K562 (cell line): ENCODE measurements around the gene BIRC6. TPM values are rescaled to one million over a fixed set of nuclear protein-coding genes. Genes with fewer than 3 reads are reported as not detected.
A peak's percentile ranks its signal among the peaks of the same experiment; 100 is the strongest.

Source experiments
- CAMTA2 ChIP-seq: fragments of 250-450 bp; sonication (Bioruptor Pico); conservative IDR thresholded peaks from 2 replicates; pipeline ENCODE4 v1.5.1; 2022
- GTF2B ChIP-seq: IDR thresholded peaks from 2 replicates; pipeline ENCODE4 v1.6.1; 2011; ENCODE audit not compliant: insufficient read length; ENCODE audit errors: extremely low read depth
- HNRNPK ChIP-seq: fragments of 200-400 bp; formaldehyde crosslinking; IDR thresholded peaks from one replicate; pipeline ENCODE4 v1.6.1; 2018; ENCODE audit warnings: mild to moderate bottlenecking, low read depth, low read length; ENCODE audit not compliant: poor library complexity, severe bottlenecking
- NFATC3 ChIP-seq: fragments of 450-650 bp; IDR thresholded peaks from 2 replicates; pipeline ENCODE4 v1.6.1; 2017; ENCODE audit warnings: mild to moderate bottlenecking
- RBBP5 ChIP-seq: fragments of 200-600 bp; sonication (generic); IDR thresholded peaks from 2 replicates; pipeline ENCODE4 v1.6.1; 2012; ENCODE audit warnings: borderline replicate concordance, mild to moderate bottlenecking, low read length, control low read depth, inconsistent platforms; ENCODE audit not compliant: insufficient read depth, poor library complexity, severe bottlenecking
- RBM39 ChIP-seq: fragments of 200-400 bp; formaldehyde crosslinking; optimal IDR thresholded peaks from 2 replicates; pipeline ENCODE3; 2018; ENCODE audit warnings: low read depth, low read length
- TCFL5 ChIP-seq: fragments of 250-450 bp; sonication (Bioruptor Pico); conservative IDR thresholded peaks from 2 replicates; pipeline ENCODE4 v1.6.1; 2021; ENCODE audit warnings: mild to moderate bottlenecking, moderate library complexity, matching md5 sums
- TRIM28 ChIP-seq: fragments of 450-650 bp; IDR thresholded peaks from 2 replicates; pipeline ENCODE4 v1.6.1; 2017
- ZFP91 ChIP-seq: sonication (generic); formaldehyde crosslinking; IDR thresholded peaks from 2 replicates; pipeline ENCODE4 v1.8.0; 2022; ENCODE audit warnings: mild to moderate bottlenecking, missing genetic modification reagents
- ZNF232 ChIP-seq: sonication (generic); formaldehyde crosslinking; IDR thresholded peaks from 2 replicates; pipeline ENCODE4 v1.8.0; 2022; ENCODE audit warnings: mild to moderate bottlenecking, missing genetic modification reagents
- ZNF263 ChIP-seq: sonication (generic); formaldehyde crosslinking; IDR thresholded peaks from 2 replicates; pipeline ENCODE4 v1.8.0; 2022; ENCODE audit warnings: mild to moderate bottlenecking, missing genetic modification reagents, borderline replicate concordance
- polyA plus RNA-seq, 8 experiments: library from polyadenylated mRNA; depleted of rRNA in 4 of 8; stranded (reverse) in 5 of 8; unstranded in 3 of 8; fragments of >200 nt; fragmentation: Nextera tagmentation in 2 of 8; fragmentation: Illumina TruSeq in 1 of 8; extraction: Ambion mirVana in 2 of 8; extraction: Trizol in 1 of 8; gene quantifications; 2 replicates each; pipeline versions ENCODE4 v1.2.1 to v1.2.3, GENCODE V29; 2011 to 2014; ENCODE audit warnings: inconsistent platforms in 1 of 8, missing spikeins in 1 of 8
- total RNA-seq, 7 experiments: library from RNA; depleted of rRNA in 6 of 7; stranded (reverse); fragments of >200 nt in 6 of 7; fragmentation: Illumina TruSeq in 2 of 7; extraction: Trizol in 2 of 7; gene quantifications; 2 replicates each; pipeline versions ENCODE4 v1.2.1 to v1.2.3, GENCODE V29; 2011 to 2021; ENCODE audit warnings: low replicate concordance in 1 of 7
- TF ChIP-seq, protein P1 (sequence below), 2 experiments: fragments of 450-650 bp in 1 of 2; sonication (generic) in 1 of 2; formaldehyde crosslinking in 1 of 2; IDR thresholded peaks in 1 of 2; conservative IDR thresholded peaks in 1 of 2; 2 replicates each; pipeline versions ENCODE4 v1.6.1 to v1.8.1; 2016 to 2023; ENCODE audit warnings: mild to moderate bottlenecking in 2 of 2, moderate library complexity in 2 of 2, inconsistent platforms in 1 of 2, missing genetic modification reagents in 1 of 2
- TF ChIP-seq, protein P2 (sequence below): sonication (generic); formaldehyde crosslinking; IDR thresholded peaks from 2 replicates; pipeline ENCODE4 v1.8.1; 2023; ENCODE audit warnings: mild to moderate bottlenecking, missing genetic modification reagents
- TF ChIP-seq, protein P3 (sequence below): fragments of 450-650 bp; conservative IDR thresholded peaks from 2 replicates; pipeline ENCODE4 v1.6.1; 2016; ENCODE audit warnings: missing genetic modification characterization, low read depth, mild to moderate bottlenecking, control low read depth, missing compliant biosample characterization
- TF ChIP-seq, protein P4 (sequence below), 2 experiments: fragments of 150-350 bp in 1 of 2; IDR thresholded peaks; 2 replicates each; pipeline ENCODE4 v1.6.1; 2012 to 2016; ENCODE audit warnings: low read depth in 2 of 2, low read length in 2 of 2, mild to moderate bottlenecking in 1 of 2, moderate library complexity in 1 of 2

BIRC6 gene
- total and polyA plus RNA-seq, 9 of the 15 experiments (the other 6 are each of a cell fraction or from before 2014, with no cell fraction given), result 18.8 to 110 (median 49.8) TPM

- TF ChIP-seq, protein P1, sequence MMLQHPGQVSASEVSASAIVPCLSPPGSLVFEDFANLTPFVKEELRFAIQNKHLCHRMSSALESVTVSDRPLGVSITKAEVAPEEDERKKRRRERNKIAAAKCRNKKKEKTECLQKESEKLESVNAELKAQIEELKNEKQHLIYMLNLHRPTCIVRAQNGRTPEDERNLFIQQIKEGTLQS (IDR thresholded peaks at IDR 0.05), result no peak
- TF ChIP-seq, protein P1 (CRISPR knock-in tag; conservative IDR thresholded peaks at IDR 0.05), result no peak; the same call in 1 of the 2 replicates
- TF ChIP-seq ZNF232 (CRISPR knock-in tag) (no peak), ZNF263 (CRISPR knock-in tag) (0 out of 2 replicates have a peak, but pooled peaks have one; percentile 27), HNRNPK (no peak), TCFL5 (CRISPR knock-in tag) (no peak), NFATC3 (no peak), GTF2B (peak; percentile 22), CAMTA2 (CRISPR knock-in tag) (no peak), ZFP91 (CRISPR knock-in tag) (no peak), RBM39 (no peak), RBBP5 (peak; percentile 87), TRIM28 (no peak)
- TF ChIP-seq, protein P2, sequence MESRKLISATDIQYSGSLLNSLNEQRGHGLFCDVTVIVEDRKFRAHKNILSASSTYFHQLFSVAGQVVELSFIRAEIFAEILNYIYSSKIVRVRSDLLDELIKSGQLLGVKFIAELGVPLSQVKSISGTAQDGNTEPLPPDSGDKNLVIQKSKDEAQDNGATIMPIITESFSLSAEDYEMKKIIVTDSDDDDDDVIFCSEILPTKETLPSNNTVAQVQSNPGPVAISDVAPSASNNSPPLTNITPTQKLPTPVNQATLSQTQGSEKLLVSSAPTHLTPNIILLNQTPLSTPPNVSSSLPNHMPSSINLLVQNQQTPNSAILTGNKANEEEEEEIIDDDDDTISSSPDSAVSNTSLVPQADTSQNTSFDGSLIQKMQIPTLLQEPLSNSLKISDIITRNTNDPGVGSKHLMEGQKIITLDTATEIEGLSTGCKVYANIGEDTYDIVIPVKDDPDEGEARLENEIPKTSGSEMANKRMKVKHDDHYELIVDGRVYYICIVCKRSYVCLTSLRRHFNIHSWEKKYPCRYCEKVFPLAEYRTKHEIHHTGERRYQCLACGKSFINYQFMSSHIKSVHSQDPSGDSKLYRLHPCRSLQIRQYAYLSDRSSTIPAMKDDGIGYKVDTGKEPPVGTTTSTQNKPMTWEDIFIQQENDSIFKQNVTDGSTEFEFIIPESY (CRISPR knock-in tag), result no peak
- TF ChIP-seq, protein P3, sequence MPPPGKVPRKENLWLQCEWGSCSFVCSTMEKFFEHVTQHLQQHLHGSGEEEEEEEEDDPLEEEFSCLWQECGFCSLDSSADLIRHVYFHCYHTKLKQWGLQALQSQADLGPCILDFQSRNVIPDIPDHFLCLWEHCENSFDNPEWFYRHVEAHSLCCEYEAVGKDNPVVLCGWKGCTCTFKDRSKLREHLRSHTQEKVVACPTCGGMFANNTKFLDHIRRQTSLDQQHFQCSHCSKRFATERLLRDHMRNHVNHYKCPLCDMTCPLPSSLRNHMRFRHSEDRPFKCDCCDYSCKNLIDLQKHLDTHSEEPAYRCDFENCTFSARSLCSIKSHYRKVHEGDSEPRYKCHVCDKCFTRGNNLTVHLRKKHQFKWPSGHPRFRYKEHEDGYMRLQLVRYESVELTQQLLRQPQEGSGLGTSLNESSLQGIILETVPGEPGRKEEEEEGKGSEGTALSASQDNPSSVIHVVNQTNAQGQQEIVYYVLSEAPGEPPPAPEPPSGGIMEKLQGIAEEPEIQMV, result no peak
- TF ChIP-seq, protein P4, sequence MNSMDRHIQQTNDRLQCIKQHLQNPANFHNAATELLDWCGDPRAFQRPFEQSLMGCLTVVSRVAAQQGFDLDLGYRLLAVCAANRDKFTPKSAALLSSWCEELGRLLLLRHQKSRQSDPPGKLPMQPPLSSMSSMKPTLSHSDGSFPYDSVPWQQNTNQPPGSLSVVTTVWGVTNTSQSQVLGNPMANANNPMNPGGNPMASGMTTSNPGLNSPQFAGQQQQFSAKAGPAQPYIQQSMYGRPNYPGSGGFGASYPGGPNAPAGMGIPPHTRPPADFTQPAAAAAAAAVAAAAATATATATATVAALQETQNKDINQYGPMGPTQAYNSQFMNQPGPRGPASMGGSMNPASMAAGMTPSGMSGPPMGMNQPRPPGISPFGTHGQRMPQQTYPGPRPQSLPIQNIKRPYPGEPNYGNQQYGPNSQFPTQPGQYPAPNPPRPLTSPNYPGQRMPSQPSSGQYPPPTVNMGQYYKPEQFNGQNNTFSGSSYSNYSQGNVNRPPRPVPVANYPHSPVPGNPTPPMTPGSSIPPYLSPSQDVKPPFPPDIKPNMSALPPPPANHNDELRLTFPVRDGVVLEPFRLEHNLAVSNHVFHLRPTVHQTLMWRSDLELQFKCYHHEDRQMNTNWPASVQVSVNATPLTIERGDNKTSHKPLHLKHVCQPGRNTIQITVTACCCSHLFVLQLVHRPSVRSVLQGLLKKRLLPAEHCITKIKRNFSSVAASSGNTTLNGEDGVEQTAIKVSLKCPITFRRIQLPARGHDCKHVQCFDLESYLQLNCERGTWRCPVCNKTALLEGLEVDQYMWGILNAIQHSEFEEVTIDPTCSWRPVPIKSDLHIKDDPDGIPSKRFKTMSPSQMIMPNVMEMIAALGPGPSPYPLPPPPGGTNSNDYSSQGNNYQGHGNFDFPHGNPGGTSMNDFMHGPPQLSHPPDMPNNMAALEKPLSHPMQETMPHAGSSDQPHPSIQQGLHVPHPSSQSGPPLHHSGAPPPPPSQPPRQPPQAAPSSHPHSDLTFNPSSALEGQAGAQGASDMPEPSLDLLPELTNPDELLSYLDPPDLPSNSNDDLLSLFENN (IDR thresholded peaks at IDR 0.05; ENCODE audit: low read depth in 2 of 2, low read length in 2 of 2), result no peak
Measured at GRCh38 chr2:32627814-32628579, 271.2 kb downstream of the BIRC6 start, which contains the start of gene TTC27 (continued).
